GM12872 (cell line): ENCODE measurements around the gene DOK6.

Experiments used
- CTCF ChIP-seq: IDR thresholded peaks from 3 replicates; pipeline ENCODE4 v1.5.1; 2011; ENCODE audit warnings: low read depth, mild to moderate bottlenecking, low read length, moderate library complexity; ENCODE audit not compliant: insufficient read depth

DOK6 gene

DNA sequence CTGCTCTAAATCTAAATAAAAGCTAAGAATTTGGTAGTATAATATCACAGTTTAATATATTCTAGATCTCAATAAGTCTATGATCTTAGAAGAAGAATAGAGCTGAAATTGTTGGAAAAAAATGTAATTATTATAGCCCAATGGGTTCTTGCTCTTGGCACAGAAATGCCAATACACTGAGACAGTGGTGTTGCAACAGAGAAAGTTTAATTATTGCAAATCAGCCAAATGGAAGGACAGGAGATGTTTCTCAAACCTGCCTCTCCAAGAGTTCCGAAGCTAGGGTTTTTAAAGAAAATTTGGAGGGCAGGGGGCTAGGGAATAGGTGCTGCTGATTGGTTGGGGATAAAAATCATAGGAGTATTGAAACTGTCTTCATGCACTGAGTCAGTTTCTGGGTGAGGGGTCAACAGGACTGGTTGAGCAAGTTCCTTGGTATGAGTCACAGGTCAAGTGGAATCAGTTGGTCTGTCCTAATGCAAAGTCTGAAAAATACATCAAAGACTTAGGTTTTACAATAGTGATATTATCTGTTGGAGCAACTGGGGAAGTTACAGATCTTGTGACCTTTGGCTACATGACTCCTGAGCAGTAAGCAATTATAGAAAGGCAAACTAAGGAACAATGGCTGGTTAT is 318.3 kb downstream of the DOK6 start:
- TF ChIP-seq CTCF: no peak

DNA sequence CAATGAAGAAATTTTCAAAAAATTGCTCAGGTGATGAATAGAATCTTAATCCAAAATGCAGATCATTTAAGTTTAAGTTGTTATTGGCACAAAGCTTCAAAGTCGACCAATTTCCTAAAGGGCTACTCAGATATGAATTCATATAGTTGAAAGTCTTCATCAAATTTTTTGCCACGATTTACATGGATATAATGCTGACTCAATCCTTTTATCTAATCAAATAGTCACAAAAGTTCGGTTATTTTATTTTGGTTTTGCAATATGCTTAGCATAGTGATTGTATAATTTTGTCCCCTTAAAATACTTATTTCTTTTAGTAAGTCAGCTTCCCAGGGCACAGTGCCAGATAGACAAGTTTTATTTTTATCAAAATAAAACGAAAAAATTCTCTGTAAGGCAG is 319.7 kb downstream of the DOK6 start:
- TF ChIP-seq CTCF: no peak

DNA sequence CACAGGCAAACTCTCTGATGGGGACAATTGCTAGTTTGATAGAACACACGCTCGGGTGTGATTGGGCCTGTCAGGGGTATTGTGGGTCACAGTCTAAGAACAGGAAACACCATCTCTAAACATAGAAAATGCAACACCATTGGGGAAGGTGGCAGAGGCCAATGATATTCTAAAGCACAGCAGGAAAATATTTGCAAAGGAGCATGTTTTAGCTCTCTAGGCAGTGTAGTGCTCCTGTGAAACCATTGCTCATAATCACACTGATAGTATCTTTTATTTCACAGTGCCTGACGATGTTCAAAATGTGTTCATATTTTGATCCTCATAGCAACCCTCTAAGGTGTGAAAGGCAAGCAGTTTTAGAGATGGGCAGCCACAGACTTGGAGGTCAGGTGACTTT is 322.7 kb downstream of the DOK6 start:
- TF ChIP-seq CTCF: no peak

- no peak for TF ChIP-seq CTCF
Observed at GRCh38 chr18:69725009-69725408, 324.3 kb downstream of the DOK6 start.

DNA sequence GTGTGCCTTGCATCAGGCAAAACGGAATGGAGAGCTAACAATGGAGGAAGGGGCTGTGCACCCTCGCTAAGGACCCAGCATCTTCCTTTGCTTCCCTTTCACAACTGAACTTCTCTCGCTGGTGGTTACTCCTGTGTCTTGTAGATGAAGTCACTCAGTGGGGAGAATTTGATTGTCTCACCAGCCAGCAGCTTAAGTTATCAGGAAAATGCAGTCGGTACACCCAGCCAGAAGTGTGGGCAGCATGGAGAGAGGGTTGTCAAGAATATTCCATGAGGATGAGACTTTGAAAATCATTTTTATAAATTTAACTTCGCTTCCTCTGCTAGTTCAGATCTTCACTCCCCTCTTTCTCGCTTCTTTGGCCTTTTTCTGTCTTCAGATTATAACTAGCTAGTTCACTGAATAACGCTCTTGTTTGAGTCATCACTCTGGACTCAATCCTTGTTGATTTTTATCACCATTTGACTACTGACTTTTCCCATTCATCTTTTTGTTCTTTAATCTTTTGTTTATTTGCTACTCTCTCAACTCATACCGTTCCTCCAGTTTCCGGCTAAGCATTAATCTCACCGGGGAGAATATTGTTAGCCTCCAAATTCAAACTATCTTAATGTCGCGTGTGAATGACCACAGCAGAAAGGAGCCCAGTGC is 325.3 kb downstream of the DOK6 start:
- TF ChIP-seq CTCF: no peak

DNA sequence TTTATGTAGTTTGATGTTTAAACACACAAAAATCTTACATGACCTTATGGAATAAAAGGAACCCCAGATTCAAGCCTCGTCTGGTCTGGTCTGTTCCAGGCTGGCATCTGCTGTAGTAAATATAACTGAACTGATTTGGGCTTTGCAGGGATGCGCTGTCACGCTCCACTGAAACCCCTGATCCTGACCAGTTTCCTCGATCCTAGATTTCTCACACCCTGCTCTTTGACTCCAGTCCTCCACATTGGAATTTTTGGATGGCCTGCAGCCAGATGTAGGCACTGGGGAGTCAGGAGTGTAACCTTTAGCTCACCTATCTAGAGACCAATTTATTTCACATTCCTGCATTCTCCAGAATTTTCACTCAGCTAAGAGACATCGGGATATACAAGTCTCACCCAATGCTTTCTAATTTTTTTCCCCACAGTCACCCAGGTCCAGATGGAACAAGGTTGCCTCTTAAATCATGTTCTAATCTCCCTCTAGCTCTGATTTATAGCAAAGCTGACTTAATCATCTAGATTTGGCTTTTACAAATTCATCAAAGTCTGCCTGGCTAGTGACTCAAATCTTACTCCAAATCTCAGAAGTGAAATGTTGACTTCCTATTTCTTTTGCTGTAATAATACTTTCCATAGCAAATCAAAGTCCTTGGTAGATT is 327.4 kb downstream of the DOK6 start:
- no peak for TF ChIP-seq CTCF

DNA sequence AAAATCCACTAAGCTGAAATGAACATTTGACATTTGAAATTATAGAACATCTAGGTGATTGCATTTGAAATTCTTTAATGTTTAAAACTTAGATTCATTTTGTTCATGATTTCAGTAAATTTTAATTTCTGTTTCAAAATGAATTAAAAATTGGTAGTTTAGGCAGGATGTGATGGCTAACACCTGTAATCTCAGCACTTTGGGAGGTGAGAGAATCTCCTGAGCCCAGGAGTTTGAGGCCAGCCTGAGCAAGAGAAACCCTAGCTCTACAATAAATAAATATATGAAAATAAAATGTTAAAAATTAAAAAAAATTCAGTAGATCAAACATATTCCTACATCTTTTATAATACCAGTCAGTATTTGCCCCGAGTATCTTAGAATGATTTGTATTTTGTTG is 330.0 kb downstream of the DOK6 start:
- TF ChIP-seq CTCF: no peak
